Tibial nerve (tissue), 4 donors: Measurements from ENCODE around the gene CWC22.

Experiments used
- CTCF ChIP-seq, 5 experiments: fragments of 200-600 bp in 3 of 5; fragments of 450-650 bp in 2 of 5; sonication (generic) in 3 of 5; IDR thresholded peaks; one replicate each; pipeline ENCODE4 v1.5.1; 2016 to 2019; ENCODE audit warnings: antibody characterized with exemption in 5 of 5, mild to moderate bottlenecking in 3 of 5, moderate library complexity in 2 of 5
- EP300 ChIP-seq, 2 donors: sonication (generic); formaldehyde crosslinking; IDR thresholded peaks; one replicate each; pipeline ENCODE4 v1.6.1; 2017; ENCODE audit warnings: antibody characterized with exemption in 2 of 2, mild to moderate bottlenecking in 1 of 2
- POLR2A ChIP-seq, 2 donors: fragments of 450-650 bp; IDR thresholded peaks; one replicate each; pipeline ENCODE4 v1.6.1; 2017; ENCODE audit warnings: antibody characterized with exemption in 2 of 2, mild to moderate bottlenecking in 2 of 2, moderate library complexity in 2 of 2

DNA sequence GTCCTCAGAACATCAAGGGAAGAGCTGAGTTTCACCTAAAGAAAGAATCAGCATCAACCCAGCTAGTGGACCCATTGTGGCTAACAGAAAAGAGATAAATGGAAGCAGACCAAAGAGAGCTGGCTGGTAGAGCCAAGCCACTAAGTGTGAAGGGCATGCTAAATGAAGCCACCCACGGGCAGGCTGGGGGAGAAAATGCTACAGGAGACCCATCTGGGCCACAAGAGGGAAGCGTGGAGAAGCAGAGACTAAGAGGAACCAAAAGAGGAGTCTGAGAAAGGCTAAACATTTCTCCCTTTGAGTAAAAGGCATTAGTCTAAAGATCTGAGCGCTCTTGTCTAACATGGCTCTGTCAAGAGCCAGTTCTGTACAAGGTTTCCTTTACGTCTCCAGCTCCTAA is 15.8 kb downstream of the CWC22 start:
- no peak for TF ChIP-seq CTCF (IDR thresholded peaks at IDR 0.05)
- TF ChIP-seq EP300 (IDR thresholded peaks at IDR 0.05), result no peak
- no peak for TF ChIP-seq POLR2A (IDR thresholded peaks at IDR 0.05)
